Natural killer cell (primary cell): ENCODE data around the gene ADCYAP1. TPM values are rescaled to one million over a fixed set of nuclear protein-coding genes. Genes with fewer than 3 reads are reported as not detected.

Experiments
- ATAC-seq, 3 donors: fragments of 150-1000 bp in 2 of 3; fragments of 200-7000 bp in 1 of 3; cut with Tn5 transposase; 1 replicate in 1 of 3; 2 replicates in 2 of 3; pipeline ENCODE4 v1.10.0; 2021; ENCODE audit warnings: mild to moderate bottlenecking in 2 of 3, moderate library complexity in 2 of 3
- DNase-seq, 2 donors: peaks; one replicate each; pipeline versions ENCODE4 v3.0.0 to v3.0.0-alpha.2; 2013 to 2021; ENCODE audit warnings: mixed read lengths in 1 of 2
- H3K27ac ChIP-seq: one replicate; pipeline ENCODE4 v1.5.1; 2013; ENCODE audit warnings: mild to moderate bottlenecking, low read length
- H3K27me3 ChIP-seq: one replicate; pipeline ENCODE4 v1.6.1; 2013; ENCODE audit warnings: low read length; ENCODE audit not compliant: control insufficient read depth, insufficient read depth
- H3K36me3 ChIP-seq: one replicate; pipeline ENCODE4 v1.6.1; 2013; ENCODE audit warnings: low read length; ENCODE audit not compliant: control insufficient read depth, insufficient read depth
- H3K4me1 ChIP-seq: one replicate; pipeline ENCODE4 v1.6.1; 2013; ENCODE audit warnings: low read length; ENCODE audit not compliant: control insufficient read depth, insufficient read depth
- H3K4me3 ChIP-seq: one replicate; pipeline ENCODE4 v1.5.1; 2013; ENCODE audit warnings: low read length
- H3K9me3 ChIP-seq: one replicate; pipeline ENCODE4 v1.6.1; 2013; ENCODE audit warnings: low read length; ENCODE audit not compliant: control insufficient read depth, insufficient read depth
- H3K27ac Mint-ChIP-seq, 2 donors: one replicate each; pipeline ENCODE4 v1.8.0; 2022; ENCODE audit warnings: mild to moderate bottlenecking in 2 of 2, mixed read lengths in 2 of 2, moderate library complexity in 1 of 2
- H3K27me3 Mint-ChIP-seq, 2 donors: one replicate each; pipeline ENCODE4 v1.8.0; 2022; ENCODE audit warnings: low read depth in 2 of 2, mixed read lengths in 2 of 2
- H3K36me3 Mint-ChIP-seq: one replicate; pipeline ENCODE4 v1.8.0; 2022; ENCODE audit warnings: mixed read lengths
- H3K4me1 Mint-ChIP-seq, 2 donors: one replicate each; pipeline ENCODE4 v1.8.0; 2022; ENCODE audit warnings: mixed read lengths in 2 of 2
- H3K4me3 Mint-ChIP-seq: one replicate; pipeline ENCODE4 v1.8.0; 2022; ENCODE audit warnings: mild to moderate bottlenecking, moderate library complexity, mixed read lengths
- H3K9me3 Mint-ChIP-seq, 2 donors: one replicate each; pipeline ENCODE4 v1.8.0; 2022; ENCODE audit warnings: mixed read lengths in 2 of 2
- WGBS: methylation state at CpG from one replicate; pipeline ENCODE4 v1.1.7; 2013; ENCODE audit warnings: missing lambda C conversion rate; ENCODE audit not compliant: insufficient coverage; 5-methylcytosine and 5-hydroxymethylcytosine counted together
- intact Hi-C: fragments of 100-400 bp; cut with micrococcal nuclease; formaldehyde crosslinking; loops from one replicate; pipeline ENCODE4 v1.14.2; 2022
- total RNA-seq, 4 donors: library from RNA; stranded (reverse); fragments of 120-200 nt in 1 of 4; gene quantifications; one replicate each; pipeline versions ENCODE4 v1.2.3 to v1.2.4, GENCODE V29; 2013 to 2022
- TF ChIP-seq, protein P1 (sequence below): fragments of 200-600 bp; IDR thresholded peaks from one replicate; pipeline ENCODE4 v1.8.0; 2022; ENCODE audit warnings: antibody characterized with exemption

ADCYAP1 gene
- total RNA-seq, 3 donors from 2014 or later (not counting 1 experiment from before 2014, with no cell fraction given) = 0.45 TPM; not detected in 2

DNA sequence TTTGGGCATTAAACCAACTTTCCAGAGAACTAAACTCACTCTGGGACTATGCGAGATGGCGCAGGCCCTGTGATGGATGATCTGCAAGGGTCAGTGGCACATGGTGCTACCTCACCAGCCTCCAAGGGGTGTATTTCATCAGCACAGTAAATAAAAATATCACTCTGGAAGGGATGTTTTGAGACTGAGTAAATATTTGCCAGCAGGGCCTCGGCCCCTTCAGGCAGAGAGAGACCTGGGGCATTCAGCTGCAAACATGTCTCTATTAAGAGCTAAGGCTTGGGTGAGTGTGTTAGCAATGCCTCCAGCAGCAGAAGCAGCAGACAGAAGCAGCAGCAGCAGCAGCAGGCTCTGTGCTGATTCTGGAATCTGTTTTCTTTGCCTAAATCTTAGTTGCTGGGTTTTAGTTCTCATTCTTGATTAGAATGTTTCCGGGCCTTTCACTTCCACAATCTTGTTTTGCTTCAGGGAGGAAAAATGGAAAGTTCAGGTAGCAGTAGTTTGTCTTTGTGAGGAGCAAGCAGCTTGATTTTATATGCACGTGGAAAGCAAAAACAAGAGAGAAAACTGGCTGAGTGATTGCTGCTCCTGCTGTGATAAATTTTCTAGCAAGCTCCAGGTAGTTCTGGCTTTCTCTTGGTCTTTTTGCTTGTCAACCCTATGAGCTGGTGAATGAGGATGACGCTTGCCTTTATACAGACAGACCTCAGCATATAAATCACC lies 18.6 kb downstream of the ADCYAP1 start:
- no peaks in the 10 kb centered on the region for H3K4me1 Mint-ChIP-seq
- H3K27ac Mint-ChIP-seq = no peak overlapping the region
- intact Hi-C loops = no loop called here
- TF ChIP-seq, protein P1, sequence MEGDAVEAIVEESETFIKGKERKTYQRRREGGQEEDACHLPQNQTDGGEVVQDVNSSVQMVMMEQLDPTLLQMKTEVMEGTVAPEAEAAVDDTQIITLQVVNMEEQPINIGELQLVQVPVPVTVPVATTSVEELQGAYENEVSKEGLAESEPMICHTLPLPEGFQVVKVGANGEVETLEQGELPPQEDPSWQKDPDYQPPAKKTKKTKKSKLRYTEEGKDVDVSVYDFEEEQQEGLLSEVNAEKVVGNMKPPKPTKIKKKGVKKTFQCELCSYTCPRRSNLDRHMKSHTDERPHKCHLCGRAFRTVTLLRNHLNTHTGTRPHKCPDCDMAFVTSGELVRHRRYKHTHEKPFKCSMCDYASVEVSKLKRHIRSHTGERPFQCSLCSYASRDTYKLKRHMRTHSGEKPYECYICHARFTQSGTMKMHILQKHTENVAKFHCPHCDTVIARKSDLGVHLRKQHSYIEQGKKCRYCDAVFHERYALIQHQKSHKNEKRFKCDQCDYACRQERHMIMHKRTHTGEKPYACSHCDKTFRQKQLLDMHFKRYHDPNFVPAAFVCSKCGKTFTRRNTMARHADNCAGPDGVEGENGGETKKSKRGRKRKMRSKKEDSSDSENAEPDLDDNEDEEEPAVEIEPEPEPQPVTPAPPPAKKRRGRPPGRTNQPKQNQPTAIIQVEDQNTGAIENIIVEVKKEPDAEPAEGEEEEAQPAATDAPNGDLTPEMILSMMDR = no peak
- H3K4me1 ChIP-seq = no peaks in the 10 kb centered on the region
- no peaks in the 10 kb centered on the region for H3K36me3 ChIP-seq
- DNase-seq (no peak), ATAC-seq (no peak)
- H3K4me3 Mint-ChIP-seq = no peak overlapping the region
- 82% methylated on average over 5 of the region's 6 CpGs for WGBS
- H3K27me3 ChIP-seq = no peaks in the 10 kb centered on the region
- no peak overlapping the region for H3K27ac ChIP-seq
- no peak overlapping the region for H3K4me3 ChIP-seq
- no peaks in the 10 kb centered on the region for H3K9me3 Mint-ChIP-seq
- H3K36me3 Mint-ChIP-seq = no peaks in the 10 kb centered on the region
- peaks cover 22 to 30% of the 10 kb centered on the region in 2 donors for H3K27me3 Mint-ChIP-seq
- no peaks in the 10 kb centered on the region for H3K9me3 ChIP-seq

DNA sequence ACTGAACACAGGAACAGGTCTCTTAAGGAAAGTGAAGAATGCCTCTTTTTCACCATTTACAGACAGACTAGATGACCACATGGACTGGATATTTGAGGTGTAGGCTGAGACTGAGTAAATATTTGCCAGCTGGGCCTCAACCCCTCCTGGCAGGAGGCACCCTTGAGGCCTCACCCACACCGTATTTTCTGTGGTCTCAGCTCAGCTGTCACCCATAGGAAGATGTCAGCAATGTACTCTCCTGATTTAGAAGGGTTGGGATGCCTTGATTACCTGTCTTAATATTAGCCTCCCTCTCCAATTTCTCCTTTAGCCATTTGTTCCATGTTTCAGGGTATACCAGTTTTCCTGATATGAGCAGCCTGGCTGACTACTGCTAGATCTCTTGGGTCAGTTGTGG lies 20.3 kb downstream of the ADCYAP1 start:
- H3K27me3 Mint-ChIP-seq = peaks cover 14 to 23% of the 10 kb centered on the region in 2 donors
- DNase-seq = no peak
- H3K9me3 ChIP-seq = no peaks in the 10 kb centered on the region
- intact Hi-C loops = no loop called here
- H3K4me1 Mint-ChIP-seq = no peaks in the 10 kb centered on the region
- WGBS = 77% methylated on average over 1 of the region's 1 CpG
- TF ChIP-seq, protein P1 = no peak
- ATAC-seq = no peak
- H3K4me3 ChIP-seq = no peak overlapping the region
- H3K4me3 Mint-ChIP-seq = no peak overlapping the region
- no peaks in the 10 kb centered on the region for H3K4me1 ChIP-seq
- H3K27me3 ChIP-seq = no peaks in the 10 kb centered on the region
- no peak overlapping the region for H3K27ac Mint-ChIP-seq
- H3K9me3 Mint-ChIP-seq = no peaks in the 10 kb centered on the region
- no peaks in the 10 kb centered on the region for H3K36me3 ChIP-seq
- no peaks in the 10 kb centered on the region for H3K36me3 Mint-ChIP-seq
- no peak overlapping the region for H3K27ac ChIP-seq

DNA sequence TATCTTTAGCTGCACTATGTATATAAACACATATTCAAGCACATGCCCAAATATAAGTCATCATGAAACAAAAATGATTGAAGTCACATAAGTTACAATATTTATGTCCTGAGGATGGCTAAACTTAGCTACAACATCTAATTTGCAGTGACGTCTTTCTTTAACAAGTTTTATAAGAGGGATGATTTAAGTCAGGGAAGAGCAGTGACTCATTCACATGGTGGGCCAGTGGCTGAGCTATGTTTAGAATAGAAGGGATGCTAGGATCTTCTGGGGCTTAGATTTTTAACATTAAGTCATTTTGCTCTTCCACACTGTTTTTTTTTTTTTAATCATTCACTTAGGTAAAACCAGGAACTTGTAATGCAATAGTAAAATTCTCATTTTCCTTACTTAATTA lies 22.3 kb downstream of the ADCYAP1 start:
- H3K27me3 ChIP-seq = no peaks in the 10 kb centered on the region
- H3K4me1 Mint-ChIP-seq = no peaks in the 10 kb centered on the region
- no peak overlapping the region for H3K27ac ChIP-seq
- no peak overlapping the region for H3K4me3 Mint-ChIP-seq
- no peak for ATAC-seq
- no peak overlapping the region for H3K4me3 ChIP-seq
- H3K27me3 Mint-ChIP-seq = peaks cover 14 to 21% of the 10 kb centered on the region in 2 donors
- intact Hi-C loops = no loop called here
- TF ChIP-seq, protein P1 = no peak
- no peak overlapping the region for H3K27ac Mint-ChIP-seq
- no peaks in the 10 kb centered on the region for H3K36me3 ChIP-seq
- no peaks in the 10 kb centered on the region for H3K36me3 Mint-ChIP-seq
- H3K9me3 ChIP-seq = no peaks in the 10 kb centered on the region
- 80% methylated on average over 1 of the region's 1 CpG for WGBS
- DNase-seq = no peak
- no peaks in the 10 kb centered on the region for H3K4me1 ChIP-seq
- H3K9me3 Mint-ChIP-seq = no peaks in the 10 kb centered on the region

DNA sequence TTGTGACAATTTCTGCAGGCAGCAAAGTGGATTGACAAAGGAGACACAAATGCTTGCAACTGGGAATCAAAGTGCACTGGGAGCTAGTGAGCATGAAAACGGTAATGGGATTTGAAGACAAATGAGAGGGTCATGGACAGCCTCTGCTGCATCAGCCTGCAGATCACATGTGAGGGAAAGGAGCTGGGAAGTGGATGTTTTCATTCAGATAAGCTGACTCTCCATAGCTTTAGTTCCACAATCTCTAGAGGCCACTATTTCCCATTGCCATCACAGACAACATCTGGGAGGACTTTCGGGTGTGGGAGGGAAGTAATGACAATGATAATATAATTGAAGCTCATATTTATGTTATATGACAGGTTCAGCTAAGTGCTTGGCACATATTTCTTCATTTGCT lies 28.4 kb downstream of the ADCYAP1 start:
- Histone ChIP-seq H3K36me3 (no peaks in the 10 kb centered on the region), H3K4me3 (no peak overlapping the region), H3K27me3 (no peaks in the 10 kb centered on the region), H3K27ac (no peak overlapping the region), H3K9me3 (no peaks in the 10 kb centered on the region), H3K4me1 (no peaks in the 10 kb centered on the region)
- H3K27ac Mint-ChIP-seq = no peak overlapping the region
- no peaks in the 10 kb centered on the region for H3K9me3 Mint-ChIP-seq
- intact Hi-C loops = no loop called here
- no peaks in the 10 kb centered on the region for H3K36me3 Mint-ChIP-seq
- no peak overlapping the region for H3K4me3 Mint-ChIP-seq
- no peaks in the 10 kb centered on the region for H3K4me1 Mint-ChIP-seq
- WGBS = 14% methylated on average over 1 of the region's 2 CpGs
- ATAC-seq = no peak
- DNase-seq = no peak
- TF ChIP-seq, protein P1 = no peak
- peaks cover 3 to 27% of the 10 kb centered on the region in 2 donors for H3K27me3 Mint-ChIP-seq
